GM12865 (cell line): ENCODE data around the gene DCLK1.

Experiments
- DNase-seq: peaks from one replicate; pipeline ENCODE4 v3.0.0; 2010; ENCODE audit warnings: low read depth
- H3K4me3 ChIP-seq: 2 replicates; pipeline ENCODE4 v1.5.1; 2011; ENCODE audit warnings: mild to moderate bottlenecking, low read depth, low read length, control low read depth
- TF ChIP-seq, protein P1 (sequence below): IDR thresholded peaks from 2 replicates; pipeline ENCODE4 v1.5.1; 2011; ENCODE audit warnings: low read length, control low read depth, low read depth, inconsistent platforms; ENCODE audit not compliant: insufficient read depth; ENCODE audit errors: missing control alignments

Gene DCLK1

DNA sequence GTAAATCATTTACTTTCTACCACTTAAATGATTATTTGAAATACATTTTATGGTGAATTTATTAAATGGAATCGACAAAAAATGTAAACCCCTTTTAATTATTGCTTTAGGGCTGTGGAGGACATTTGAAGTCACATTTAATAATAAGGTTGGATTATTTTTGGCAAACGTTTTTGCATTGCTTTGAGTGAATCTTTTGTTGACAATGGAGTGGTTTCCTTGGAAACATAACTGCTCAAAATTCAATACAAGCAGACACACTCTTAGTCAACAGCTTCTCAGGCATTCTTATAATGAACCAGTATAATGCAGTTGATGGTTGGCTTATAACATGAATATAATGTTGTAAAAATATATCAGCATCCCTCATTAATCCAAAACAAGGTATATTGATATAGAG is 104.7 kb downstream of the DCLK1 start:
- DNase-seq = no peak
- H3K4me3 ChIP-seq = no peak overlapping the region
- TF ChIP-seq, protein P1, sequence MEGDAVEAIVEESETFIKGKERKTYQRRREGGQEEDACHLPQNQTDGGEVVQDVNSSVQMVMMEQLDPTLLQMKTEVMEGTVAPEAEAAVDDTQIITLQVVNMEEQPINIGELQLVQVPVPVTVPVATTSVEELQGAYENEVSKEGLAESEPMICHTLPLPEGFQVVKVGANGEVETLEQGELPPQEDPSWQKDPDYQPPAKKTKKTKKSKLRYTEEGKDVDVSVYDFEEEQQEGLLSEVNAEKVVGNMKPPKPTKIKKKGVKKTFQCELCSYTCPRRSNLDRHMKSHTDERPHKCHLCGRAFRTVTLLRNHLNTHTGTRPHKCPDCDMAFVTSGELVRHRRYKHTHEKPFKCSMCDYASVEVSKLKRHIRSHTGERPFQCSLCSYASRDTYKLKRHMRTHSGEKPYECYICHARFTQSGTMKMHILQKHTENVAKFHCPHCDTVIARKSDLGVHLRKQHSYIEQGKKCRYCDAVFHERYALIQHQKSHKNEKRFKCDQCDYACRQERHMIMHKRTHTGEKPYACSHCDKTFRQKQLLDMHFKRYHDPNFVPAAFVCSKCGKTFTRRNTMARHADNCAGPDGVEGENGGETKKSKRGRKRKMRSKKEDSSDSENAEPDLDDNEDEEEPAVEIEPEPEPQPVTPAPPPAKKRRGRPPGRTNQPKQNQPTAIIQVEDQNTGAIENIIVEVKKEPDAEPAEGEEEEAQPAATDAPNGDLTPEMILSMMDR = no peak

- H3K4me3 ChIP-seq = no peak overlapping the region
- TF ChIP-seq, protein P1 = no peak
- DNase-seq = no peak
These were observed 116.4 kb downstream of the DCLK1 start for GRCh38 chr13:36014763-36015162.

DNA sequence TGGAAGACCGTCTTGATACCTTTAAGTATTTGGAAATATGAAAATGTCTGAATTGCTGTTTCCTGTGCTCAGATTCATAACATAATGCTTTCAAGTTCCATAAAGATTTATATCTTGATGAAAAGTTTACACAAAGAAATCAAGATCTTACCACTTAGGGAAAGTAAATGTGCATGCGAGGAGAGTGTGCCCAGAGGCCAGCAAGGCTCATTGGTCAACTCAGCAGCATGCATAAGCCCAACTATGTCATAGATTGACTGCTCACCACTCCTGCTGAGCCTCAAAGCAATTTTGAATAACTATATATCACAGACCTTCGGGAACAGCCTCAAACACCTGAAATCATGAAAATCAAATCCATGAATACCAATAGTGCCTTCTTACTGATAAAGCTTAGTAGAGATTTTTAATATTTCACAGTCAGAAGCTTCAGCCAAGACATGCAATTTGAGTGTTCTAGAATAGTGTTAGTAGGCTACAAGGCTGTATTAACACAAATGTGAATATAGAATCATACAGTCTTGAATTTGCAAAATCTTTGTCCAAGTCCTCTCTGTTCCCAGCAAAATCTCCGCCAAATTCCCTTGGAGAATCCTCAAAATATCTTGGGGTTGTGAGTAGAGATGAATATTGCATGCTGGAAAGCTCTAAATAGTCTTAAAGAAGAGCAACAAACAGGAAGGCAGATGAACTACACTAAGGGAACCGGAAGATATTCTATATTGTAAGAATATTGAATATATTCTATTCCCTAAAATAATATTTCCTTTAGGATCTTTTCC is 124.1 kb downstream of the DCLK1 start:
- TF ChIP-seq, protein P1 = no peak
- no peak for DNase-seq
- no peak overlapping the region for H3K4me3 ChIP-seq

DNA sequence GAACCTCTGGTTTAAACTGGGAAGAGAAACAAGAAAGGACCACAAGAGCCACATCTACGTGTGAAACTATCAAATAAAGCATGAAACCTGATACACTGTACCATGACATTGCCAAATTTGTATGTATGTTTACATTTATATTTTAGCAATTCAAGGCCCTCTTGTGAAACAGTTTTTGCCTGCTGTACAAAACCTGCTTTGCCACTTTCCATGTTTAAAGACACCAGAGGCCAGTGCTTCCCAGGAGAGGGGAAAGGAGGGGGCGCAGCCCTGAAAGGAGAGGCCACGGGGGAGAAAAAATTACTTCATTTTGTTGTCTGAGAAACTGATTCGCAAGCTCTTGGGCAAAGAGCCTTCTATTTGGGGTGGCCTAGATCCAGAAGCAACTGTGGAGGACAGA is 124.8 kb downstream of the DCLK1 start:
- TF ChIP-seq, protein P1 = no peak
- no peak for DNase-seq
- no peak overlapping the region for H3K4me3 ChIP-seq

- no peak for DNase-seq
- H3K4me3 ChIP-seq = no peak overlapping the region
- TF ChIP-seq, protein P1 = no peak
These were observed 129.6 kb downstream of the DCLK1 start for GRCh38 chr13:36001561-36001960.

DNA sequence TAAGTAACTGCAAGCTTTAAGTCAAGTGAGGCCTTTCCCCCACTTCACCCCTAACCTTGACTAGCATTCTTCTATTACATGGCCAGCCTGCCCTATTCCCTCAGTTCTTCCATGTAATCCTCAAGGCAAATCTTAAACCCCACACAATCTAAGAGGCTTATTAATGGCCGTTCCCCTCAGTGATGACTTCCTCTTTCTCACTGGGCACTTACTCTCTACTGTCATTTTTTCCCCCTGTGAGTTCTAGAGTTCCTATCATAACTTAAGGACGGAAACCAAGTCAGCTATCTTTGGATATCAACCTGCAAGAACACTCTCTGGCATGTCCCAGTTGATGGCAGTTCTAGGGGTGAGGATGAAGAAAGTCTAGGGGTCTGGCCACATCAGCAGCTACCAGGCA is 131.2 kb downstream of the DCLK1 start:
- TF ChIP-seq, protein P1 = no peak
- H3K4me3 ChIP-seq = no peak overlapping the region
- no peak for DNase-seq

DNA sequence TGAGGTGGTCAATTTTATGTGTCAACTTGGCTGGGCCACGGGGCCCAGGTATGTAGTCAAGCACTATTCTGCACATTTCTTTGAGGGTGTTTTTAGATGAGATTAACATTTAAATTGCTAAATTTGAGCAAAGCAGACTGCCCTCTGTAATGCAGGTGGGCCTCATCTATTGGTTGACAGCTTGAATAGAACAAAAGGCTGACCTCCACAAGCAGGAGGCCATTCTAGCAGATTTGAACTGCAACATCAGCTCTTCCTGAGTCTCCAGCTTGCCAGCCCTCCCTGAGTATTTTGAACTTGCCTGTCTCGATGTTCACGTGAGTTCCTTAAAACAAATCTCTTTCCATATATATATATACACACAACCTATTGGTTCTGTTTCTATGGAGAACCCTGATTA is 134.8 kb downstream of the DCLK1 start:
- DNase-seq = no peak
- no peak overlapping the region for H3K4me3 ChIP-seq
- TF ChIP-seq, protein P1 = no peak
